Measurements from ENCODE around the gene ADAMTS5. TPM values are rescaled to one million over a fixed set of nuclear protein-coding genes. Genes with fewer than 3 reads are reported as not detected.

Gene ADAMTS5
- polyA plus RNA-seq, 2 of the 4 experiments (the other 2 are of a cell fraction) = not detected

- 17% methylated on average over 4 of the region's 4 CpGs for WGBS (ENCODE audit: missing lambda C conversion rate)
- no peak for TF ChIP-seq RARB (CRISPR knock-in tag; IDR thresholded peaks at IDR 0.05)
- TF ChIP-seq BCL3 (IDR thresholded peaks at IDR 0.05) = no peak
- TF ChIP-seq KDM1A (IDR thresholded peaks at IDR 0.05; ENCODE audit: low read depth) = no peak
- TF ChIP-seq RAD21 (conservative IDR thresholded peaks at IDR 0.05 in 1 of 2, IDR thresholded peaks at IDR 0.05 in 1 of 2) = no peak
- TF ChIP-seq EHF (CRISPR knock-in tag; IDR thresholded peaks at IDR 0.05) = no peak
- TF ChIP-seq SREBF2 (IDR thresholded peaks at IDR 0.05) = no peak
- TF ChIP-seq HMGXB4 (CRISPR knock-in tag; IDR thresholded peaks at IDR 0.05; ENCODE audit: borderline replicate concordance) = no peak
- no peak for TF ChIP-seq PHF8 (IDR thresholded peaks at IDR 0.05; ENCODE audit: borderline replicate concordance, low read depth)
- no peak for TF ChIP-seq HOXB13 (CRISPR knock-in tag; IDR thresholded peaks at IDR 0.05; ENCODE audit: low read depth)
- TF ChIP-seq E2F6 (IDR thresholded peaks at IDR 0.05; ENCODE audit: borderline replicate concordance, low read depth) = no peak
- no peak for TF ChIP-seq POLR2AphosphoS2 (conservative IDR thresholded peaks at IDR 0.05; ENCODE audit: low read length)
- no peak for TF ChIP-seq ELK1 (IDR thresholded peaks at IDR 0.05; ENCODE audit: low read depth, low read length)
- no peak for TF ChIP-seq NFE2L2 (conservative IDR thresholded peaks at IDR 0.05; ENCODE audit: low read length)
- TF ChIP-seq PBX3 (IDR thresholded peaks at IDR 0.05) = no peak
- TF ChIP-seq CHD2 (IDR thresholded peaks at IDR 0.05; ENCODE audit: low read length, partially characterized antibody) = no peak
- TF ChIP-seq JUN (IDR thresholded peaks at IDR 0.05) = no peak
- TF ChIP-seq BHLHE40 (IDR thresholded peaks at IDR 0.05; ENCODE audit: low read depth, low read length) = no peak
- no peak for TF ChIP-seq CBX2 (IDR thresholded peaks at IDR 0.05; ENCODE audit: borderline replicate concordance, low read depth)
- ATAC-seq = no peak
- no peak overlapping the region for H3K4me3 ChIP-seq
- ChIA-PET CTCF (no interaction called here), POLR2A (no interaction called here)
- no peak for DNase-seq (ENCODE audit: low read depth in 1 of 2, low spot score in 1 of 2)
- no peak for FAIRE-seq
- no peaks in the 10 kb centered on the region for H3K4me1 ChIP-seq
- no peak overlapping the region for H3K4me2 ChIP-seq
- no peaks in the 10 kb centered on the region for H3K9me3 ChIP-seq
- H3K27ac ChIP-seq = no peak overlapping the region
Observed at GRCh38 chr21:26925636-26926035, 41.3 kb downstream of the ADAMTS5 start.

GRCh38 chr21:26925122-26925521, 41.8 kb downstream of the ADAMTS5 start:
- TF ChIP-seq BHLHE40 (IDR thresholded peaks at IDR 0.05; ENCODE audit: low read depth, low read length) (no peak), CBX8 (IDR thresholded peaks at IDR 0.05) (no peak), TP53 (CRISPR knock-in tag; IDR thresholded peaks at IDR 0.05) (no peak), MYC (IDR thresholded peaks at IDR 0.05; ENCODE audit: borderline replicate concordance, low read length) (no peak), NFE2L2 (conservative IDR thresholded peaks at IDR 0.05; ENCODE audit: low read length) (no peak), KDM5A (IDR thresholded peaks at IDR 0.05) (no peak), ZSCAN20 (CRISPR knock-in tag; IDR thresholded peaks at IDR 0.05) (no peak), HES2 (IDR thresholded peaks at IDR 0.05) (no peak), HOXA7 (CRISPR knock-in tag; IDR thresholded peaks at IDR 0.05) (no peak), ZNF302 (CRISPR knock-in tag; IDR thresholded peaks at IDR 0.05) (no peak), ELK1 (IDR thresholded peaks at IDR 0.05; ENCODE audit: low read depth, low read length) (no peak), RNF2 (IDR thresholded peaks at IDR 0.05; ENCODE audit: borderline replicate concordance, low read depth) (no peak), HEYL (CRISPR knock-in tag; IDR thresholded peaks at IDR 0.05) (no peak), KDM1A (IDR thresholded peaks at IDR 0.05; ENCODE audit: low read depth) (no peak)
- H3K27ac ChIP-seq = no peak overlapping the region
- POLR2A ChIA-PET = no interaction called here
- no peak for ATAC-seq
- WGBS (ENCODE audit: missing lambda C conversion rate) = 0% methylated on average over 2 of the region's 2 CpGs
- no peak for FAIRE-seq
- H3K4me1 ChIP-seq = no peaks in the 10 kb centered on the region
- no peak overlapping the region for H3K4me3 ChIP-seq
- H3K9me3 ChIP-seq = no peaks in the 10 kb centered on the region
- CTCF ChIA-PET = no interaction called here
- H3K4me2 ChIP-seq = no peak overlapping the region
- no peak for DNase-seq (ENCODE audit: low read depth in 1 of 2, low spot score in 1 of 2)
